Activated T-cell treated with anti-CD3 and anti-CD28 coated beads, Interleukin-2, amount 50 U/mL, for 48 hours (primary cell): ENCODE data around the gene KIAA1328.
"Not testable (repeated sequence)": the region's sequence is repeated elsewhere in the genome, so short reads cannot be mapped to it uniquely, and the experiment has no call there.

Source experiments
- DNase-seq, 2 experiments: peaks; one replicate each; pipeline ENCODE4 v3.0.0-alpha.2; 2020

The KIAA1328 gene

DNA sequence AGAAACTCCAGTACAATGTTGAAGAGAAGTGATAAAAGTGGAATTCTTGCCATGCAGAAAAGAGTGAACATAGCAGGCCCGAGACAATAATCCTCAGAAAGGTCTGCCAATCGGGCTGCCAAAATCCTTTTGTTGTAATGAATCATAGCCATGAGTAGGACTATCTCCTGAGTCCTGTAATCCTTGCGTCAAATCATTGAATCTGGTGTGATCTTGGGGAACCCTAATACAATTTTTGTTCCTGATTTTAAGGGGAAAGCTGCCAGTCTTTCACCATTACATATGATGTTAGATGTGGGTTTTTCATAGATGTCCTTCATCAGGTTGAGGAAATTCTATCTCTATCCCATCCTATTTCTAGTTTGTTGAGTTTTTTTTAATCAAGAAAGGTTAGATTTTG, 2.4 kb upstream of the KIAA1328 start:
- DNase-seq: no peak

DNA sequence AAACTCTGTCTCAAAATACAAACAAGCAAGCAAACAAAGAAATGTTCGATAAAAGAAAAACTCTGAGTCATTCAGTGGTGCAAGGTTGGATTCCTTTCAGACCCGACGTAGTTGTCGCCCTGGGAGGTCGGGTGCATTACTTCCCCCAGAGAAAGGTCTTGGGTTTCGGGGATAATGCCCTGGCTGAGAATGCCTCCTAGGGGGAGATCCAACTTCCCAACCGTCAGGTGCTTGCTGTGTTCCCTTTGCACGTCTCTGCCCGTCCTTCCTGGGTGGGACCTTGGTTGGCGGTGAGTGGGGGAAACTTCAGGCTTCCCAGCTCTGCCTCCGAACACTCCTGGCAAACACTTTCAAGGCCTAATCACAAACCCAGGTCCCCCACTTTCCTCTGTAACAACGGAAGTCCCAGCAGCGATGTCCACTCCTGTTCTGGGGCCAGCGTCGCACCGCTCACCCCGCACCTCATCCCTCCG, 734 bp upstream of the KIAA1328 start:
- DNase-seq: peak; percentile 51 to 54

DNA sequence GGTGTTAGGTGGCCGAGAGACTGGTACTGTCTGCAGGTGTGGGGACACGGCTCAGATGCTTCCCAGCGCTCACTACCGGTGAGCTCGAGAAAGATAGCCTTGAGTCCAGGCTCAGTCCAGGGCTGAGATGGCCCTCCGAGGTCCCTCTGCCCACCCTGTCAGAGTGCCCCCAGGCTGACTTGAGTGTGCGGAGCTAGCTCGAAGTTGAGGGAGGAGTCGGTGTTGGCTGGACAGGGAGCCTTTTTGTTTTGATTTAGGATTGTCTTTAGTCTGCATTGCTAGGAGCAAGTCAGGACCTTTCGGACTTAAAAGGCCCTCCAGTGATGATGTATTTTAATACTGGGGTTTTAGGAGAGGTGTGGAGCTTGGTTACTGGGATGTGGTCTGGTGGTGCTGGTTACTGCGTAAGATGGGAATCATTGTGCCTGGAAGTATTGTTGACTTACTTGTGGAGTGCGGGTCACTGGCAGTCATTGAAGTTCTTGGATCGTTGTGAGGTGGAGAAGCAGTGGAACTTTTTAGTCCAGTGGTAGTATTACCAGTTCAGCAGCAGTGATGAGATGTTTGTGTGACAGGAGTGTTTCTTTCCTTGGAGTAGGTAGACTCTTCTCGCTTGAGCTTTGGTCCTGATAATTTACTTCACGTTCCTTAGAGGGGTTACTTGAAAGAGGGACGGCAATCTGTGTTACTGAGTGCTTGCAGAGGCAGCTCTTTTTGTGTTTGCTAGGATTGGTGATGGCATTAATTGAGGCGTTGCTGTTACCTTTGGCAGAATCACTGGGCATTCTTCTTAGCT, 633 bp downstream of the KIAA1328 start:
- no peak for DNase-seq

- DNase-seq: no peak
Observed at GRCh38 chr18:36830158-36830495, 1.2 kb downstream of the KIAA1328 start.

DNA sequence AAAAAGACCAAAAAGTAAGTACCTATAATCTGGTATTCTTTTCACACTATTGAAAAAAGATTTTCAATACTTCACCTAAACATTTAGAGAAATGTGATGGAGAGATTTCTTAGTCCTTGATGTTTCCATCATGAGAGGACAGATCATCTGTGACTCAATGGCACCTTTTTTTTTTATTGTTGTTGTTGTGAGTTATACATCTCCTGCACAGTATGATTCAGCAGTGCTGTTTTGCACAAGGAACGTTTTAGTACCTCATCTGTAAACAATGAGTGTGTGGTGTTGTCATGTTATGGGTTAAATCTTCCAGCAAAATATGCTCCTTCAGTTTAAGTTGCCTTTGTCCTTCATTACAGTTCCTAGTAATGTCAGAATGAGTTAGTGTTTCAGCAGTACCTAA, 2.2 kb downstream of the KIAA1328 start:
- no peak for DNase-seq

DNA sequence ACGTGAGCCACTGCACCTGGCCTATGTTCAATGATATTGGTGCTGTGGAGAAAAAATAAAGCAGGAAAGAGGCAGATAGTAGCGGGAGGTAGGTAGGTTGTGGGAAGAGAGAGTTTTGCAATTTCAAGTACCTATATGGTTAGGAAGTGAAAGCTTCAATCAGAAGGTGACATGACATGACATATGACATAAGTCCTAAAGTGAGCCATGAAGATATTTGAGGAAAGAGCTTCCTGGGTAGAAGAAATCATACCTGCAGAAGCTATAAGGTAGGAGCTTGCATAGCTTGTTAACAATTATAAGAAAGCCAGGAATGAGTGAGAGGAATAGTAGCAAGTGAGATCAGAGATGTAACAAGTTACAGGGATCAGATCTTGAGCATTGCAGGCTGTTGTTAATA, 4.2 kb downstream of the KIAA1328 start:
- DNase-seq: no peak

DNA sequence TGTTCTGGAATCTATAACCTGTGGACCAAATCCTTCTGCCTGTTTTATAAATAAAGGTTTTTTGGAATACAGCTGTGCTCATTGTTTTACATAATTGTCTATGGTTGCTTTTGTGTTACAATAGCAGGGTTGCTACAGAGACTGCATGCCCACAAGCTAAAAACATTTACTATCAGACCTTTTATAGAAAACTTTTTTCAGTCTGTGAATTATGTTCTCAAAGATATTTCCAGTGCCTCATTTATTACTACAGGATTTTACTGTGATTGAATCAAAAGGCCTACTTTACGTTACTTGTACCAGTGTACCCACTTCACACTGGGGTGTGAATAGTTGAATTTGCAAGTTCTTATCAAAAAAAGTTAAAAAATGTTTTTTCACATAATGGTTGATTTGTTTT, 7.0 kb downstream of the KIAA1328 start:
- DNase-seq: no peak

DNA sequence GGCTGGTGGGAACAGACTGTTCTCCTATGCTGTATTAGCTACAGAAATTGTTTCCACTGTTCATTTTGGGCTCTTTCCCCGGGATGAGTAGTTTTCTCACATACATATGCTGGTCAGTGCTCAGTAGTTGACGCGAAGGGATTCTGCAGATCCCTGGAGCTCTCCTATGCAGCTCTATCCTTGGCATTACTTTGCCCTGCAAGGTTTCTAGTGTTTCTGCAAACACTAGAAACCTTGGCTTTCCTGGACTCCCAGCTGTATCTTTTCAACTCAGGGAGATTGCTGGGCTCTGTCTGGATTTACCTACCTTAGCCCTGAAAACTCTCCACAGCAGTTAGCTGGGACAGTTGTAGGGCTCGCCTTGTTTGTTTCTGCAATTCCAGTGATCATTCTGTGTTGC, 10.9 kb downstream of the KIAA1328 start:
- DNase-seq: no peak

DNA sequence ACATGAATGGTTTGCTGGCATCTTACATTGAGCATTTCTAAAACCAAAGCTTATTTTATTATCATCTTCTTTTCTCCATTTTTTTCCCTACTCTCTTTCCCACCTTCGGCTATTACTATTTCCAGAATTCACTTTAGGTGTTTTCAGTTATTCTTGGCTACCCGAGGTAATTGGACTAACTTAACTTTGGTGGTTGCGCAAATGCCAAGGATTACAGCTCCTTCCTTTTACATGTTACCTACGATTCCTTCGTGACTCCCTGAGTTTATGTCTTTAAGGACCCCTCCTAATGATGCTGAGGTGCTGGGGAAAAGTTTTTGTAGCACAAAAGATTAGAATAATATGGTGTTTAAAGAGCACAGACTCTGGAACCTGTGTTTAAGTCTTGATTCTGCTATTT, 14.3 kb downstream of the KIAA1328 start:
- DNase-seq: no peak

GRCh38 chr18:36843784-36844183, 14.9 kb downstream of the KIAA1328 start:
- DNase-seq: no peak

- no peak for DNase-seq
Observed at GRCh38 chr18:36848609-36849008, 19.7 kb downstream of the KIAA1328 start.

DNA sequence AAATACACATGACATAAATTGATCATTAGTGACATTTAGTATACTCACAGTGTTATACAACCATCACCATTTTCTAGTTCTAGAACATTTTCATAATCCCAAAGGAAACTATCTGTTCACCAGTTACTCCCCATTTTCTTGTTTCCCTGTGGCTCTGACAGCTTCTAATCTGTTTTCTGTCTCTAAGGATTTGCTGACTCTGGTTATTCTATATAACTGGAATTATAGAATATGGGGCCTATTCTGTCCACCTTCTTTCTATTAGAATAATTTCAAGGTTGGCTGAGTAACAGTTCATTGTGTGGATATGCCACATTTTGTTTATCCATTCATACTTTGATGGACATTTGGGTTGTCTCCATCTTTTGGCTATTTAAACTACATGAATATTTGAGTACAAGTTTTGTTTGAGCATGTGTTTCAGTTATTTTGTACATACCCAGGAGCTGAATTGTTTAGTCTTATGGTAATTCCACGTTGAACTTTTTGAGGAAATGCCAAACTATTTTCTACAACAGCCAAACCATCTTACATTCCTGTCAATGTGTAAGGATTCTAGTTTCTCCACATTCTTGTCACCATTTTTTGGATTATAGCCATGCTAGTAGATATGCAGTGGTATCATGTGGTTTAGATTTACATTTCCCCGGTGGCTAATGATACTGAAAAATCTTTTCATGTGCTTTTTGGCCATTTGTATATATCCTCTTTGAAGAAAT, 20.5 kb downstream of the KIAA1328 start:
- no peak for DNase-seq

DNA sequence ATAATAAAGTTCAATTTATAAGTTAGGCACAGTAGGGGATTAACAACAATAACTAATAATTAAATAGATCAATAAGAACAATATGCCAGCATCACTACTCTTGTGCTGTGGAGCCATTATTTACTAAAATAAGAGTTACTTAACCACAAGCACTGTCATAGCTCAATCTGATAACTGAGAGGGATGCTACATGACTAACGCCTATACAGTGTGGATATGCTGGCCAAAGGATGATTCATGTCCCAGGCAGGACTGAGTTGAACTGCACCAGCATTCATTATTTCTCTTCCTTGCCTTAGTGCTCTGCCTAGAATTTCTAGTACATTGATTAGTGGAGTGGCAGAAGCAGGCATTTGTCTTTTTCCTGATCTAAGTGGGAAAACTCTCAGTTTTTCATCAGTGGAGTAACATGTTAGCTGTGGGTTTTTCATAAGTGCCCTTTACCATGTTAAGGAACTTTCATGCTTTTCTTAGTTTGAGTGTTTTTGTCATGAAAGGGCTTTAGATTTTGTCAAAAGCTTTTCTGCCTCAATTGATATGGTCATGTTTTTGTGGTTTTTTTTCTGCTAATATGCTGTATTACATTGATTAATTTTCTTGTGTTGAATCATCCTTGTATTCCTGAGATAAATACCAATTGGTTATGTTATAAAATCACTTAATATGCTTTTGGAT, 21.7 kb downstream of the KIAA1328 start:
- DNase-seq: no peak

GRCh38 chr18:36851202-36851590, 22.3 kb downstream of the KIAA1328 start:
- no peak for DNase-seq

DNA sequence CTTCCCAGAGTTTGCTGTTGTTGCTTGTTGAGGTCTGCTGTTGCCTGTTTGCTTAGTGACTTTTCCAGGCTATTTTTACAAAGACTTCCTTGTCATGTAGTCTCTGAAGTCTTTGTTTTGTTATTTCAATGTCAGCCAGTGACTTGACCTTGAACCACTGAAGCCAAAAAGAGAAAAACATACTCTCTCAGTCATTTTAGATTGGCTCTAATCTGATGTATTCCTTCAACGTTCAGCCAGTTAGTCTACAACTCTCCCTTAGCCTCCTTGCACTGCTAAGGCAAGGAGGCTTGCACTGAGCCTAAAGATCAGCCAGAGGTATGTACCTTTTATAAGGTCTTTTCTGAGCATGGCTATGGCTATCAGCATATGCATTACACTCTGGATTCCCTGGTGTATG, 27.9 kb downstream of the KIAA1328 start:
- DNase-seq: no peak

DNA sequence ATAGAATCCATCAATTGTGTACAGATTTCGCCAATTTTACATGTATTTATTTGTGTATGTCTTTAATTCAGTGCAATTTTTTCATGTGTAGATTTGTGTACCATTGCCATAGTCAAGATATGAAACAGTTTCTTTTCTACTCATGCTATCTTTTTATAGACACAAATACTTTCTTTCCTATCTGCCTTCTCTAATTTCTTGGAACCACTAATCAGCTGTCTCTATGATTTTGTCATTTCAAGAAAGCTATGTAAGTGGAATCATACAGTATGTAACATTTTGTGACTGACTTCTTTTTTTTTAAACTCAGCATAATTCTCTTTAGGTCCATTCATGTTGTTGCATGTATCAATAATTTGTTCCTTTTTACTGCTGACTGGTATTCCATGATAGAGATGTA, 33.3 kb downstream of the KIAA1328 start:
- DNase-seq: no peak

DNA sequence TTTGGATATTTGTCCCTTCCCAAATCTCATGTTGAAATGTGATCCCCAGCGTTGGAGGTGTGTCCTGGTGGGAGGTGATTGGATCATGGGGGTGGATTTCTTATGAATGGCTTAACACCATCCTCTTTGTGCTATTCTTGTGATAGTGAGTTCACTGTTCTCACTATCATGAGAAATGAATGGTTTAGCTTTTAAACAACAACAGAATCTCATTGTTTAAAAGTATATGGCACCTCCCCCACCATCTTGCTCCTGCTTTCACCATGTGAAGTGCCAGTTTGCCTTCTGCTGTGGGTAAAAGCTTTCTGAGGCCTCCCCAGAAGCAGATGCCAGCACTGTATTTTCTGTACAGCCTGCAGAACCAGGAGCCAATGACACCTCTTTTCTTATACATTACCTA, 38.1 kb downstream of the KIAA1328 start:
- no peak for DNase-seq

DNA sequence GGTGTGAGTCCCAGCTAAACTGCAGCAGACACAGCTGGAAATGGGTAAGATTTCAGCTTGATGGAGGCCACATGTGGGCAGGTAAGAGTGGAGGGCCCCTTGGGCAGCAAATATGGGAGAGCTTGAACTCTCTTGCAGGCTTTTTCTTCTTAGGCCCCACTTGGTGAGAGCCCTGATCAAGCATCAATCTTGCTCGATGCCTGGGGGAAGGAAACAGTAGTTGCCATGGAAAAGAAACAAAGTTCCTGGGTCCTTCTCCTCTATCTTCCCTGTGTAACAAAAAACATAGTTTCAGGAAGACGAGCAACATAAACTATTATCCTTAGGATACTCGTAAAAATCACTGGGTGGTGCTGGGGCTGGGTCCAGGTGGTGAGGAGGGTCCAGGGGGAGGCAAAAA, 42.9 kb downstream of the KIAA1328 start:
- no peak for DNase-seq

GRCh38 chr18:36872329-36872728, 43.4 kb downstream of the KIAA1328 start:
- DNase-seq: no peak

DNA sequence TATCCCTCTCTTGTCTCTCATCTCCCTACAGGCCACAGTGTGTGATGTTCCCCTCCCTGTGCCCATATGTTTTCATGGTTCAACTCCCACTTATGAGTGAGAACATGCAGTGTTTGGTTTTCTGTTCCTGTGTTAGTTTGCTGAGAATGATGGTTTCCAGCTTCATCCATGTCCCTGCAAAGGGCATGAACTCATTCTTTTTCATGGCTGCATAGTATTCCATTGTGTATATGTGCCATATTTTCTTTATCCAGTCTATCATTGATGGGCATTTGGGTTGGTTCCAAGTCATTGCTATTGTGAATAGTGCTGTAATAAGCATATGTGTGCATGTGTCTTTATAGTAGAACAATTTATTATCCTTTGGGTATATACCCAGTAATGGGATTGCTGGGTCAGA, 44.9 kb downstream of the KIAA1328 start:
- not testable (repeated sequence) for DNase-seq

GRCh38 chr18:36879796-36880195, 50.9 kb downstream of the KIAA1328 start:
- not testable (repeated sequence) for DNase-seq

DNA sequence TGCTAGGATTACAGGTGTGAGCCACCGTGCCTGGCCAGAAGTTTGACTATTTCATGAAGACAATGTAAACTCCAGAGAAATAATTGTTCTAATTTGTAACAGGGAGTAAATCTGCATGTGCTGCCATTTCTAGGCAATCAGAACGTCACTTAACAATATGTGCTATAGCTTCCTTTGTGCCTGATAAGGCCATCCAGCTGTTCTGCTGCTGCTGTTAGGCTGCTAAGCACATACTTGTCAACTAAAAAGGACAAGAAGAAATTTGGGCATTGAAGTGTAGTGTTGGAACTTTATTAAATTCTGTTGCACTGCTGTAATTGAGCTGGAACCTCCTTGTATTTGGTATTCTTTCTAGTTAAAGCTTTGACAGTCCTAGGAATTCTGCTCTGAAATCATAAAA, 57.1 kb downstream of the KIAA1328 start:
- DNase-seq: no peak

GRCh38 chr18:36887114-36887513, 58.2 kb downstream of the KIAA1328 start:
- no peak for DNase-seq

- DNase-seq: no peak
Observed at GRCh38 chr18:36887864-36888263, 58.9 kb downstream of the KIAA1328 start.
